ENCODE results near the gene ERICH4. TPM values are rescaled to one million over a fixed set of nuclear protein-coding genes. Genes with fewer than 3 reads are reported as not detected.
"Not testable (repeated sequence)": the region's sequence is repeated elsewhere in the genome, so short reads cannot be mapped to it uniquely, and the experiment has no call there.

Gene ERICH4
- total RNA-seq, 1 experiment from 2014 or later, result not detected

DNA sequence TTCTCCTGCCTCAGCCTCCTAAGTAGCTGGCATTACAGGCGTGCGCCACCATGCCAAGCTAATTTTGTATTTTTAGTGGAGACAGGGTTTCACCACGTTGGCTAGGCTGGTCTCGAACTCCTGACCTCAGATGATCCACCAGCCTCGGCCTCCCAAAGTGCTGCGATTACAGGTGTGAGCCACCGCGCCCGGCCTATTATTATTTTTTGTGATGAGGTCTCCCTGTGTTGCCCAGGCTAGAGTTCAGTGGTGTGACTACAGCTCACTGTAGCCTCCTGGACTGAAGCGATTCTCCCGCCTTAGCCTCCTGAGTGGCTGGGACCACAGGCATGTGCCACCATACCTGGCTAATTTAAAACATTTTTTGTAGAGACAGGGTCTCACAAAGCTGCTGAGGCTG, 7.6 kb upstream of the ERICH4 start:
- H2AFZ ChIP-seq (ENCODE audit: low read depth, low read length, poor library complexity, severe bottlenecking); H3K4me3 ChIP-seq (replicated peaks in 1 of 2; ENCODE audit: low read depth in 1 of 2, low read length in 2 of 2); H3K9me2 ChIP-seq (ENCODE audit: insufficient read depth); RAD21 ChIA-PET (ENCODE audit: low non-redundant PET in 1 of 2, low total read pairs in 2 of 2, uncharacterized antibody in 2 of 2, unreplicated experiment in 2 of 2); H3K4me2 ChIP-seq (ENCODE audit: low read length); H3K9me3 ChIP-seq (ENCODE audit: control insufficient read depth in 1 of 2, insufficient read depth in 1 of 2, low read depth in 1 of 2, low read length in 2 of 2); H3K27me3 ChIP-seq (ENCODE audit: insufficient read depth, low read length); ATAC-seq; POLR2A ChIA-PET; BruUV-seq (replicated peaks); H3K27ac ChIP-seq (ENCODE audit: low read depth, low read length); intact Hi-C loops (cut with micrococcal nuclease); DNase-seq (ENCODE audit: low read depth, low spot score); H3K9ac ChIP-seq (ENCODE audit: low read length); H4K20me1 ChIP-seq (ENCODE audit: insufficient read depth): not testable (repeated sequence)
- Histone ChIP-seq H3K36me3 (ENCODE audit: control insufficient read depth in 1 of 2, insufficient read depth in 2 of 2, low read length in 2 of 2) (peaks cover 0 to 18% of the 10 kb centered on the region in 2 experiments; a peak in 3 of 4 replicates), H3K79me2 (ENCODE audit: insufficient read depth, low read length) (peaks cover 17% of the 10 kb centered on the region), H3K4me1 (ENCODE audit: control insufficient read depth in 1 of 2, insufficient read depth in 2 of 2, low read length in 2 of 2) (peaks cover 10 to 11% of the 10 kb centered on the region in 2 experiments)
- CTCF ChIA-PET, result interaction anchor here (1.2 kb wide), 1 partner anchor 135 kb away, joined by 3 read pairs; no protein-coding TSS in a partner anchor

DNA sequence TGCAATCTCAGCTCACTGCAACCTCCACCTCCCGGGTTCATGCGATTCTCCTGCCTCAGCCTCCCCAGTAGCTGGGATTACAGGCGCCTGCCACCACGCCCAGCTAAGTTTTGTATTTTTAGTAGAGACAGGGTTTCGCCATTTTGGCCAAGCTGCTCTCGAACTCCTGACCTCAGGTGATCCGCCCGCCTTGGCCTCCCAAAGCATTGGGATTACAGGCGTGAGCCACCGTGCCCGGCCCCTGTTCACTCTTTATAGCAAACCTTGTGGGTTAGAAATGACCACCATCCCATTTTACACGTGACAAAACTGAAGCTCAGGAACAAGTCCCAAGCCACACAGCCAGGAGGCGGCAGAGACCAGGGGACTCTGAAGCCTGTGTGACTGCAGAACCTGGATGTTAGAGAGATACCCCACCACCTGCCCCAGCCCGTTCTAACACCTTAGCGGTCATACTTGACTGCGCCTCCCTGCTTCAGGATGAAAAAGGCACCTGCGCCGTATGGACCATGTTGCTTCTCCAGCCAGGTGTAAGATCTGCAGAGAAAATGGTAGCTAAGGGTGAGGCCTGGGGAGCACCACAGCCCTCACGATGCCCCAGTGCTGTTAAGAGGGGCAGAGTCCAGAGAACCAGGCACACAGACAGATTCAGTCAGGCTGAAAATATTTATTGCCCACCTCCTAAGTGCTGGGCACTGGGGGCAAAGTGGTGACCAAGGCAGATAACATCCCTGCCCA, 6.9 kb upstream of the ERICH4 start:
- Histone ChIP-seq H3K4me2 (ENCODE audit: low read length) (no peak overlapping the region), H3K9me3 (ENCODE audit: control insufficient read depth in 1 of 2, insufficient read depth in 1 of 2, low read depth in 1 of 2, low read length in 2 of 2) (no peaks in the 10 kb centered on the region), H3K4me3 (replicated peaks in 1 of 2; ENCODE audit: low read depth in 1 of 2, low read length in 2 of 2) (no peak overlapping the region), H3K36me3 (ENCODE audit: control insufficient read depth in 1 of 2, insufficient read depth in 2 of 2, low read length in 2 of 2) (peaks cover 0 to 18% of the 10 kb centered on the region in 2 experiments; a peak in 3 of 4 replicates), H3K9me2 (ENCODE audit: insufficient read depth) (no peaks in the 10 kb centered on the region), H3K79me2 (ENCODE audit: insufficient read depth, low read length) (peaks cover 17% of the 10 kb centered on the region), H3K27ac (ENCODE audit: low read depth, low read length) (no peak overlapping the region), H2AFZ (ENCODE audit: low read depth, low read length, poor library complexity, severe bottlenecking) (no peak overlapping the region), H3K27me3 (ENCODE audit: insufficient read depth, low read length) (no peaks in the 10 kb centered on the region), H3K4me1 (ENCODE audit: control insufficient read depth in 1 of 2, insufficient read depth in 2 of 2, low read length in 2 of 2) (peaks cover 10 to 12% of the 10 kb centered on the region in 2 experiments), H3K9ac (ENCODE audit: low read length) (no peak overlapping the region), H4K20me1 (ENCODE audit: insufficient read depth) (no peaks in the 10 kb centered on the region)
- ChIA-PET POLR2A (no interaction called here), CTCF (interaction anchor here (1.2 kb wide), 1 partner anchor 134 kb away, joined by 3 read pairs; no protein-coding TSS in a partner anchor), RAD21 (ENCODE audit: low non-redundant PET in 1 of 2, low total read pairs in 2 of 2, uncharacterized antibody in 2 of 2, unreplicated experiment in 2 of 2) (no interaction called here)
- BruUV-seq (replicated peaks), result no TSS peak
- ATAC-seq (no peak), DNase-seq (ENCODE audit: low read depth, low spot score) (no peak)
- intact Hi-C loops (cut with micrococcal nuclease), result no loop called here
- TF ChIP-seq RAD21 (IDR thresholded peaks at IDR 0.05; ENCODE audit: low read depth) (no peak), CEBPB (IDR thresholded peaks at IDR 0.05; ENCODE audit: low read depth) (no peak), FOSL1 (IDR thresholded peaks at IDR 0.05; ENCODE audit: low read depth) (no peak), POLR2AphosphoS5 (IDR thresholded peaks at IDR 0.05; ENCODE audit: low read depth, low read length) (no peak), ZBTB33 (IDR thresholded peaks at IDR 0.05; ENCODE audit: extremely low read depth, insufficient replicate concordance, low read length) (no peak), ZNF274 (IDR thresholded peaks at IDR 0.05; ENCODE audit: low read depth, low read length) (no peak), EZH2 (IDR thresholded peaks at IDR 0.05) (no peak), ZFX (IDR thresholded peaks at IDR 0.05) (no peak), ELF1 (IDR thresholded peaks at IDR 0.05; ENCODE audit: borderline replicate concordance, low read depth) (no peak), SP1 (IDR thresholded peaks at IDR 0.05; ENCODE audit: low read depth) (no peak), TCF7L2 (IDR thresholded peaks at IDR 0.05; ENCODE audit: borderline replicate concordance, extremely low read depth, insufficient read depth, insufficient read length) (no peak), CBX3 (IDR thresholded peaks at IDR 0.05; ENCODE audit: low read depth) (no peak), EZH2phosphoT487 (IDR thresholded peaks at IDR 0.05; ENCODE audit: borderline replicate concordance) (no peak)

All from HCT116 (cell line).